LNCAP (cell line): Measurements from ENCODE around the gene CCDC192.

ENCODE experiments used
- TF ChIP-seq, protein P1 (sequence below): fragments of 450-650 bp; IDR thresholded peaks from 2 replicates; pipeline ENCODE4 v1.5.1; 2017; ENCODE audit warnings: mild to moderate bottlenecking

Gene CCDC192

DNA sequence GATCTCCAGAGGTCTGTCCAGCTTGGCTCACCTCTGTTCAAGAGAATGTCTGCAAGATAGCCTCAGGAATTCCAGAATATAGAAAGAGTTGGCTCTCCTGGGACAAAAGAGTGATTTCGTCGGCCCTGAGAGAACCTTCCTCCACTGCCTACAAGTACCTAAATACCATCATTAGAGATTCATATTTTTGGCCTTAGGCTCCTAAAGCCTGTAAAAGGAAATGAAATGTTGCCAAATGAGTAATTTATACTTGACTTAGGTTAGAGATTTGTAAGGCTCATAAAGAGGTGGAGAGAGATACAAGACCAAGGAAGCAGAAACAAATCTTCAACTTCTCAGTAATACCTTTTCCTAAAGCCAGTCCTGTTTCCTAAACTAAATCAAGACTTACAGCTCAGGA lies 146.2 kb downstream of the CCDC192 start:
- TF ChIP-seq, protein P1, sequence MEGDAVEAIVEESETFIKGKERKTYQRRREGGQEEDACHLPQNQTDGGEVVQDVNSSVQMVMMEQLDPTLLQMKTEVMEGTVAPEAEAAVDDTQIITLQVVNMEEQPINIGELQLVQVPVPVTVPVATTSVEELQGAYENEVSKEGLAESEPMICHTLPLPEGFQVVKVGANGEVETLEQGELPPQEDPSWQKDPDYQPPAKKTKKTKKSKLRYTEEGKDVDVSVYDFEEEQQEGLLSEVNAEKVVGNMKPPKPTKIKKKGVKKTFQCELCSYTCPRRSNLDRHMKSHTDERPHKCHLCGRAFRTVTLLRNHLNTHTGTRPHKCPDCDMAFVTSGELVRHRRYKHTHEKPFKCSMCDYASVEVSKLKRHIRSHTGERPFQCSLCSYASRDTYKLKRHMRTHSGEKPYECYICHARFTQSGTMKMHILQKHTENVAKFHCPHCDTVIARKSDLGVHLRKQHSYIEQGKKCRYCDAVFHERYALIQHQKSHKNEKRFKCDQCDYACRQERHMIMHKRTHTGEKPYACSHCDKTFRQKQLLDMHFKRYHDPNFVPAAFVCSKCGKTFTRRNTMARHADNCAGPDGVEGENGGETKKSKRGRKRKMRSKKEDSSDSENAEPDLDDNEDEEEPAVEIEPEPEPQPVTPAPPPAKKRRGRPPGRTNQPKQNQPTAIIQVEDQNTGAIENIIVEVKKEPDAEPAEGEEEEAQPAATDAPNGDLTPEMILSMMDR: no peak

DNA sequence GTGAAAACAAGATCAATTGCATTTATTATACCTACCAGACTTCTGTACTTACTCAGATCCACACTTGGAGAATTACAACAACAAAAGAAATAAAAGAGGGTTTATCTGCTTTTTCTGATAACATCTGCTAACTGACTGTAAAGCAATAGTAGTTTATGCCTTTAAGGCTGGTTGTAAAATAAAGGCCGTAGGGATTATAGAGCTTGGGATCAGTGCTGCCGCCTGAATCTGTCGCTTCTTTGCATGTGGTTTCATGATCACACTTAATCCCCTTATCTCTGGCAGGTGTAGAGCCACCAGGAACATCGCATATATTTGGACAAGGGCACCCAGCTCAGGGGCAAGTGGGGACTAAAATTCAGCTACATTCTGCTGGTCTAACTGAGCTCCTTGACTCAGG lies 146.7 kb downstream of the CCDC192 start:
- TF ChIP-seq, protein P1: no peak

DNA sequence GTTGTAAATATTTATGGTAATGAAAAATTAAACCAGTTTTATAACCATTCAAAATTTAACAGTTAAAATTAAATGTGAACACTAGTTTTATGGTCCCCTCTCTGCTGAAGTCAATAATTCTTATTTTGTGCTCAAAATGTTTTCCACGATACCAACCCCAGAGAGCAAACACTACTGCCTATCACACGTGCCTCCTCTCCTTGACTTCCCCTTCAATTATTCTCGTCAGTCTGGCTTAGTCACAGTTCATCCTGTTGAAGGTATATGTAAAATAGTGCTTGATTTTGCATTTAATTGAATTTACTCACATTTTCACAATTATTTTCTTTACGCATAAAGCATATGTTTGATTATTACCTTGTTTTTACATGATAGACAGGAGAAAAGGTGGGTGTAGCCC lies 148.8 kb downstream of the CCDC192 start:
- TF ChIP-seq, protein P1: no peak

DNA sequence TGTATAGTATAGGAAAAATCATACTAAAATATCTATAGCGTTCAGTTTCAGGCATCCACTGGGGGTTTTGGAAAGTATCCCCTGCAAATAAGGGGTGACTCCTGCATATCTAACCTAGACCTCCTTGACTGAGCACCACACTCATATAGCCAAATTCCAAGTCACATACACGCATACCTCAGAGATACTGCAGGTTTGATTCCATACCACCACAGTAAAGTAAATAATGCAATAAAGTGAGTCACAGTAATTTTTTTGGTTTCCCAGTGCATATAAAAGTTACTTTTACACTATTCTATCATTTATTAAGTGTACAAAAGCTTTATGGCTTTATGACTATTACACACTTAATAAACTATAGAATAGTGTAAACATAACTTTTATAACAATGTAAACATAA lies 151.3 kb downstream of the CCDC192 start:
- TF ChIP-seq, protein P1: no peak

DNA sequence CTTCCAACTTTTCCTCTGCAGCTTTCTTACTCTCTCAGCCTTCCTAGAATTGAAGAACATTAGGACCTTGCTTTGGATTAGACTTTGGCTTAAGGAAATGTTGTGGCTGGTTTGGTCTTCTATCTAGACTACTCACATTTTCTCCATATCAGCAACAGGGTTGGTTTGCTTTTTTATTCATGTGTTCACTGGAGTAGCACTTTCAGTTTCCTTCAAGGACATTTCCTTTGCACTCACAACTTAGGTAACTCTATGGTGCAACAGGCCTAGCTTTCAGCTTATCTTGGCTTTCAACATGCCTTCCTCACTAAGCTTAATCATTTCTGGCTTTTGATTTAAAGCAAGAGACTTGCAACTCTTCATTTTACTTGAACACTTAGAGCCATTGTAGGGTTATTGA lies 153.1 kb downstream of the CCDC192 start:
- TF ChIP-seq, protein P1: no peak

DNA sequence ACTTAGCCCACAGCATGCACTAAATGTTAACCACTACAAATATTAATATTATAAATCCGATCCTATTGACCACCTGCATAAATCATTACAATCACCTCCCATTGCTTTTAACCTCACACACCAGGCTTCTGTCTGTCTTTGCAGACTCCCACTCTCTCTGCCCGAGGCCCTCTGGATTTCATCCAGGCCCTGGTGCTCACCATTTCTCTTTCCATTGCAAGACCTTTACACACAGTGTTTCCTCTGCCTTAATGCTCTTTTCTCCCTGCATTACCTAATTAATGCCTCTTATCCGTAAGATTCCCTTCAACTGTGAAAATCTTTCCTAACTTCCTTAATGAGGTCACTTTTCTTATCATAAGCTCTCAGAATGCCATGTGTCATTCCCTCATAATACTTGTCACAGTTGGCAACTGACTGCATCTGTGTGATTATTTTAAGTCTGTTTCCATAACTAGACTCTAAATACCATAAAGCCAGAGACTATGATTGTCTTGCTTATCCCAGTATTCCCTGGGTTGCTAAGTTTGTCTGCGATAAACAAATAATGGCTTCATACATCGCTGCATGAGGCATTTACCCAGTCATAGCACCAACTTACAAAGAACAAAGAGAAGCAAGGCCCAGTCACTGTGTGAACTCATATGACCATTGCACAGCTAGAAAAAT lies 155.1 kb downstream of the CCDC192 start:
- TF ChIP-seq, protein P1: no peak

DNA sequence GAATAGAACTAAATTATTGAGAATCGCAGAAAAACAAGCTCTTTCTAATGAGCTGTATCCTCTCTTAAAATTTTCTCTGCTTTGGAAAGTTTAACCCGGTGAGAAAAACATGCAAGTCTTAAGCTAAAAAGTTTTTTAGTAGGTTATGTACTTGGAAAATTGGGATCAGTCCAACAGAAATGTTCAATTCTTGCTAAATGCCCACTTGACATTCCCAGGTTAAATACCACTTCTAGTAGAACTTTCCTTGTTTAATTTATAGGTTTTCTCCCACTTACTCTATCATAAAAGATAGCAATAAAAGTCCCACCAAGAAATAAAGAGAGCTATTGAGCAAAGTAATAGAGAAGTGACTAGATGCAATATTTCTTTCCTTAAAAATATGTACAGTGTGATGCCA lies 157.1 kb downstream of the CCDC192 start:
- TF ChIP-seq, protein P1: no peak

DNA sequence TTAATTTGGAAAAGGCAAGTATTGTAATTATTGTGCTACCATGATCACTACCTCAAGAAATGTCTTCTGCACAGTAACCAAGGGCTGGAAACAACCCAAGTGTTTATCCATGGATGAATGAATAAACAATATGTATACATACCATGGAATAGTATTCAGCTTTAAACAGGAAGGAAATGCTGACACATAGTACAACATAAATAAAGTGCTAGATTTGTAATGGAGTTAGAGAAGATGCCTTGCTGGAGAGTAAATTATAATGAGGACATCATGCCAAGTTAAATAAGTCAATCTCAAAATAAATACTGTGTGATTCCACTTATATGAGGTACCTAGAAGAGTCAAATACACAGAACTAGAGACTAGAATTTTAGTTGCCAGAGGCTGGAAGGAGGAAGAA lies 160.0 kb downstream of the CCDC192 start:
- TF ChIP-seq, protein P1: no peak
